ENCODE data around the gene ROGDI.
A peak's percentile ranks its signal among the peaks of the same experiment; 100 is the strongest.
"Not testable (repeated sequence)": the region's sequence is repeated elsewhere in the genome, so short reads cannot be mapped to it uniquely, and the experiment has no call there.

Gene ROGDI

GRCh38 chr16:4790261-4790660 is 12.2 kb downstream of the ROGDI start:
- no peak for DNase-seq

- no peak for DNase-seq
These were observed 13.5 kb downstream of the ROGDI start for GRCh38 chr16:4788910-4789309.

GRCh38 chr16:4788489-4788889 is 13.9 kb downstream of the ROGDI start:
- no peak for DNase-seq

- no peak for DNase-seq
These were observed 14.6 kb downstream of the ROGDI start, which contains the start of gene SEPTIN12 for GRCh38 chr16:4787627-4788482. TSS of gene SEPTIN12 (minus strand) at chr16:4788345. CDS start at chr16:4787645, 700 bp downstream.

GRCh38 chr16:4787068-4787467 is 15.4 kb downstream of the ROGDI start:
- no peak for DNase-seq

- DNase-seq: no peak
These were observed 16.5 kb downstream of the ROGDI start for GRCh38 chr16:4785758-4786433.

- not testable (repeated sequence) for DNase-seq
These were observed 17.9 kb downstream of the ROGDI start for GRCh38 chr16:4784444-4784987.

- no peak for DNase-seq
These were observed 18.5 kb downstream of the ROGDI start for GRCh38 chr16:4783951-4784336.

- DNase-seq: no peak
These were observed 19.0 kb downstream of the ROGDI start for GRCh38 chr16:4783251-4783950.

- no peak for DNase-seq
These were observed 22.2 kb downstream of the ROGDI start for GRCh38 chr16:4780235-4780634.

- DNase-seq: no peak
These were observed 24.4 kb downstream of the ROGDI start for GRCh38 chr16:4778050-4778392.

GRCh38 chr16:4777339-4778049 is 24.9 kb downstream of the ROGDI start:
- DNase-seq: no peak

- no peak for DNase-seq
These were observed 26.2 kb downstream of the ROGDI start for GRCh38 chr16:4776141-4776705.

- DNase-seq: no peak
These were observed 27.4 kb downstream of the ROGDI start for GRCh38 chr16:4775005-4775404.

- no peak for DNase-seq
These were observed 30.1 kb downstream of the ROGDI start for GRCh38 chr16:4772351-4772750.

- no peak for DNase-seq
These were observed 30.8 kb downstream of the ROGDI start for GRCh38 chr16:4771646-4772045.

GRCh38 chr16:4769306-4769638 is 33.2 kb downstream of the ROGDI start:
- no peak for DNase-seq

- peak; percentile 75 for DNase-seq
These were observed 33.7 kb downstream of the ROGDI start for GRCh38 chr16:4768549-4769305.

GRCh38 chr16:4767872-4768548 is 34.4 kb downstream of the ROGDI start:
- DNase-seq: no peak

GRCh38 chr16:4766875-4767628 is 35.4 kb downstream of the ROGDI start, which contains the start of gene ZNF500:
TSS of gene ZNF500 (minus strand) at chr16:4767162. CDS start at chr16:4765978, 1,184 bp downstream.
- peak; percentile 88 for DNase-seq
